KMS-11 (cell line): Measurements from ENCODE around the gene VCPKMT.

Experiments used
- H2AFZ ChIP-seq: fragments of 200-600 bp; sonication (generic); 2 replicates; pipeline ENCODE4 v1.6.1; 2016; ENCODE audit warnings: antibody characterized with exemption, mixed run types, low read depth
- H3K27ac ChIP-seq: fragments of 200-600 bp; sonication (generic); 2 replicates; pipeline ENCODE4 v1.6.1; 2016; ENCODE audit warnings: mild to moderate bottlenecking, mixed run types
- H3K27me3 ChIP-seq: fragments of 200-600 bp; sonication (generic); 2 replicates; pipeline ENCODE4 v1.6.1; 2017; ENCODE audit warnings: mild to moderate bottlenecking, low read depth, mixed run types, moderate library complexity; ENCODE audit not compliant: insufficient read depth
- H3K36me3 ChIP-seq: fragments of 200-600 bp; sonication (generic); 2 replicates; pipeline ENCODE4 v1.6.1; 2017; ENCODE audit warnings: mild to moderate bottlenecking, mixed run types; ENCODE audit not compliant: insufficient read depth
- H3K4me1 ChIP-seq: fragments of 200-600 bp; sonication (generic); 2 replicates; pipeline ENCODE4 v1.6.1; 2016; ENCODE audit warnings: mild to moderate bottlenecking, low read depth, mixed run types; ENCODE audit not compliant: poor library complexity, severe bottlenecking
- H3K4me2 ChIP-seq: fragments of 200-600 bp; sonication (generic); 2 replicates; pipeline ENCODE4 v1.7.0; 2016; ENCODE audit warnings: mild to moderate bottlenecking, mixed run types
- H3K4me3 ChIP-seq: fragments of 200-600 bp; sonication (generic); IDR thresholded peaks from 2 replicates; pipeline ENCODE4 v1.6.1; 2017; ENCODE audit warnings: low read depth, low read length, mixed read lengths; ENCODE audit not compliant: insufficient read depth
- H3K79me2 ChIP-seq: fragments of 200-600 bp; sonication (generic); 2 replicates; pipeline ENCODE4 v1.6.1; 2016; ENCODE audit warnings: low read depth, mixed run types; ENCODE audit not compliant: insufficient read depth
- H3K9ac ChIP-seq: fragments of 200-600 bp; sonication (generic); 2 replicates; pipeline ENCODE4 v1.6.1; 2016; ENCODE audit warnings: mild to moderate bottlenecking, mixed run types
- H4K20me1 ChIP-seq: fragments of 200-600 bp; sonication (generic); 2 replicates; pipeline ENCODE4 v1.6.1; 2016; ENCODE audit warnings: mild to moderate bottlenecking, mixed run types; ENCODE audit not compliant: insufficient read depth
- CTCF ChIP-seq: fragments of 200-600 bp; sonication (generic); conservative IDR thresholded peaks from 2 replicates; pipeline ENCODE4 v1.6.1; 2017; ENCODE audit warnings: low read depth, mild to moderate bottlenecking, antibody characterized with exemption, low read length, moderate library complexity, mixed read lengths

Gene VCPKMT

GRCh38 chr14:50065583-50065982, 50.8 kb downstream of the VCPKMT start:
- Histone ChIP-seq H3K4me2 (peak overlapping the region; percentile 95), H3K27me3 (no peaks in the 10 kb centered on the region), H3K79me2 (no peaks in the 10 kb centered on the region), H3K4me1 (peaks cover 86% of the 10 kb centered on the region), H3K36me3 (no peaks in the 10 kb centered on the region), H3K4me3 (no peak overlapping the region), H4K20me1 (no peaks in the 10 kb centered on the region), H3K27ac (peak overlapping the region; percentile 99), H3K9ac (peak overlapping the region; percentile 82), H2AFZ (no peak overlapping the region)
- no peak for TF ChIP-seq CTCF

GRCh38 chr14:50064993-50065392, 51.4 kb downstream of the VCPKMT start:
- H3K36me3 ChIP-seq, result no peaks in the 10 kb centered on the region
- no peaks in the 10 kb centered on the region for H3K27me3 ChIP-seq
- TF ChIP-seq CTCF, result no peak
- H3K79me2 ChIP-seq, result no peaks in the 10 kb centered on the region
- peak overlapping the region; percentile 99 for H3K27ac ChIP-seq
- H4K20me1 ChIP-seq, result no peaks in the 10 kb centered on the region
- peaks cover 86% of the 10 kb centered on the region for H3K4me1 ChIP-seq
- H3K4me2 ChIP-seq, result peak overlapping the region; percentile 95
- no peak overlapping the region for H3K4me3 ChIP-seq
- H3K9ac ChIP-seq, result peak overlapping the region; percentile 82
- no peak overlapping the region for H2AFZ ChIP-seq

GRCh38 chr14:50063876-50064420, 52.4 kb downstream of the VCPKMT start:
- Histone ChIP-seq H3K27me3 (no peaks in the 10 kb centered on the region), H2AFZ (peak overlapping the region; percentile 31; the same call in 1 of the 2 replicates), H3K4me2 (peak overlapping the region; percentile 87), H3K27ac (peak overlapping the region; percentile 99), H3K36me3 (no peaks in the 10 kb centered on the region), H3K4me1 (peaks cover 86% of the 10 kb centered on the region), H4K20me1 (no peaks in the 10 kb centered on the region), H3K9ac (peak overlapping the region; percentile 82), H3K79me2 (no peaks in the 10 kb centered on the region), H3K4me3 (no peak overlapping the region)
- no peak for TF ChIP-seq CTCF

- peak overlapping the region; percentile 99 for H3K27ac ChIP-seq
- TF ChIP-seq CTCF, result no peak
- no peaks in the 10 kb centered on the region for H4K20me1 ChIP-seq
- no peak overlapping the region for H3K4me3 ChIP-seq
- H3K27me3 ChIP-seq, result no peaks in the 10 kb centered on the region
- no peaks in the 10 kb centered on the region for H3K36me3 ChIP-seq
- H3K4me2 ChIP-seq, result peak overlapping the region; percentile 87
- peaks cover 86% of the 10 kb centered on the region for H3K4me1 ChIP-seq
- H3K9ac ChIP-seq, result peak overlapping the region; percentile 82
- no peaks in the 10 kb centered on the region for H3K79me2 ChIP-seq
- H2AFZ ChIP-seq, result no peak overlapping the region
Measured at GRCh38 chr14:50062438-50063085, 53.8 kb downstream of the VCPKMT start.
